ENCODE measurements around the gene POU6F2. TPM values are rescaled to one million over a fixed set of nuclear protein-coding genes. Genes with fewer than 3 reads are reported as not detected.

POU6F2 gene
- total and polyA plus RNA-seq, 9 of the 15 experiments (the other 6 are each of a cell fraction or from before 2014, with no cell fraction given) = 0.29 to 1.5 (median 0.96) TPM

DNA sequence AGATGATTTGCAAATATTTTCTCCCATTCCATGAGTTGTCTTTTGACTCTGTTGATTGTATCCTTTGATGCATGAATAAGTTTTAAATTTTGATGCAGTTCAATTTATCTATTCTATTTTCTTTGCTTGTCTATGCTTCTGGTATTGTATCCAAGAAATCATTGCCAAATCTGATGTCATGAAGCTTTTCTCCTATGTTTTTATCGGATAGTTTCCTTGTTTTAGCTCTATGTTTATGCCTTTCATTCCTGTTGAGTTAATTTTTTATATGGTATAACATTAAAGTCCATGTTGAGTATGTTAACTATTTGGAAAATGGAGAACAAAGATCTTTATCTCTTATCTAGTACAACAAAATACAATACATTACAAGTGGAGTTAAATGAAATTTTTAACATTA is 41.1 kb upstream of the POU6F2 start (continued):
- TF ChIP-seq, protein P1, sequence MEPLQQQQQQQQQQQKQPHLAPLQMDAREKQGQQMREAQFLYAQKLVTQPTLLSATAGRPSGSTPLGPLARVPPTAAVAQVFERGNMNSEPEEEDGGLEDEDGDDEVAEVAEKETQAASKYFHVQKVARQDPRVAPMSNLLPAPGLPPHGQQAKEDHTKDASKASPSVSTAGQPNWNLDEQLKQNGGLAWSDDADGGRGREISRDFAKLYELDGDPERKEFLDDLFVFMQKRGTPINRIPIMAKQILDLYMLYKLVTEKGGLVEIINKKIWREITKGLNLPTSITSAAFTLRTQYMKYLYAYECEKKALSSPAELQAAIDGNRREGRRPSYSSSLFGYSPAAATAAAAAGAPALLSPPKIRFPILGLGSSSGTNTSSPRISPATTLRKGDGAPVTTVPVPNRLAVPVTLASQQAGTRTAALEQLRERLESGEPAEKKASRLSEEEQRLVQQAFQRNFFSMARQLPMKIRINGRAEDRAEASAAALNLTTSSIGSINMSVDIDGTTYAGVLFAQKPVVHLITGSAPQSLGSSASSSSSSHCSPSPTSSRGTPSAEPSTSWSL (CRISPR knock-in tag; IDR thresholded peaks at IDR 0.05; ENCODE audit: borderline replicate concordance) = no peak
- TF ChIP-seq NFYB (IDR thresholded peaks at IDR 0.05; ENCODE audit: extremely low read depth, insufficient read length) (no peak), CSDE1 (IDR thresholded peaks at IDR 0.05) (no peak)
- TF ChIP-seq, protein P2, sequence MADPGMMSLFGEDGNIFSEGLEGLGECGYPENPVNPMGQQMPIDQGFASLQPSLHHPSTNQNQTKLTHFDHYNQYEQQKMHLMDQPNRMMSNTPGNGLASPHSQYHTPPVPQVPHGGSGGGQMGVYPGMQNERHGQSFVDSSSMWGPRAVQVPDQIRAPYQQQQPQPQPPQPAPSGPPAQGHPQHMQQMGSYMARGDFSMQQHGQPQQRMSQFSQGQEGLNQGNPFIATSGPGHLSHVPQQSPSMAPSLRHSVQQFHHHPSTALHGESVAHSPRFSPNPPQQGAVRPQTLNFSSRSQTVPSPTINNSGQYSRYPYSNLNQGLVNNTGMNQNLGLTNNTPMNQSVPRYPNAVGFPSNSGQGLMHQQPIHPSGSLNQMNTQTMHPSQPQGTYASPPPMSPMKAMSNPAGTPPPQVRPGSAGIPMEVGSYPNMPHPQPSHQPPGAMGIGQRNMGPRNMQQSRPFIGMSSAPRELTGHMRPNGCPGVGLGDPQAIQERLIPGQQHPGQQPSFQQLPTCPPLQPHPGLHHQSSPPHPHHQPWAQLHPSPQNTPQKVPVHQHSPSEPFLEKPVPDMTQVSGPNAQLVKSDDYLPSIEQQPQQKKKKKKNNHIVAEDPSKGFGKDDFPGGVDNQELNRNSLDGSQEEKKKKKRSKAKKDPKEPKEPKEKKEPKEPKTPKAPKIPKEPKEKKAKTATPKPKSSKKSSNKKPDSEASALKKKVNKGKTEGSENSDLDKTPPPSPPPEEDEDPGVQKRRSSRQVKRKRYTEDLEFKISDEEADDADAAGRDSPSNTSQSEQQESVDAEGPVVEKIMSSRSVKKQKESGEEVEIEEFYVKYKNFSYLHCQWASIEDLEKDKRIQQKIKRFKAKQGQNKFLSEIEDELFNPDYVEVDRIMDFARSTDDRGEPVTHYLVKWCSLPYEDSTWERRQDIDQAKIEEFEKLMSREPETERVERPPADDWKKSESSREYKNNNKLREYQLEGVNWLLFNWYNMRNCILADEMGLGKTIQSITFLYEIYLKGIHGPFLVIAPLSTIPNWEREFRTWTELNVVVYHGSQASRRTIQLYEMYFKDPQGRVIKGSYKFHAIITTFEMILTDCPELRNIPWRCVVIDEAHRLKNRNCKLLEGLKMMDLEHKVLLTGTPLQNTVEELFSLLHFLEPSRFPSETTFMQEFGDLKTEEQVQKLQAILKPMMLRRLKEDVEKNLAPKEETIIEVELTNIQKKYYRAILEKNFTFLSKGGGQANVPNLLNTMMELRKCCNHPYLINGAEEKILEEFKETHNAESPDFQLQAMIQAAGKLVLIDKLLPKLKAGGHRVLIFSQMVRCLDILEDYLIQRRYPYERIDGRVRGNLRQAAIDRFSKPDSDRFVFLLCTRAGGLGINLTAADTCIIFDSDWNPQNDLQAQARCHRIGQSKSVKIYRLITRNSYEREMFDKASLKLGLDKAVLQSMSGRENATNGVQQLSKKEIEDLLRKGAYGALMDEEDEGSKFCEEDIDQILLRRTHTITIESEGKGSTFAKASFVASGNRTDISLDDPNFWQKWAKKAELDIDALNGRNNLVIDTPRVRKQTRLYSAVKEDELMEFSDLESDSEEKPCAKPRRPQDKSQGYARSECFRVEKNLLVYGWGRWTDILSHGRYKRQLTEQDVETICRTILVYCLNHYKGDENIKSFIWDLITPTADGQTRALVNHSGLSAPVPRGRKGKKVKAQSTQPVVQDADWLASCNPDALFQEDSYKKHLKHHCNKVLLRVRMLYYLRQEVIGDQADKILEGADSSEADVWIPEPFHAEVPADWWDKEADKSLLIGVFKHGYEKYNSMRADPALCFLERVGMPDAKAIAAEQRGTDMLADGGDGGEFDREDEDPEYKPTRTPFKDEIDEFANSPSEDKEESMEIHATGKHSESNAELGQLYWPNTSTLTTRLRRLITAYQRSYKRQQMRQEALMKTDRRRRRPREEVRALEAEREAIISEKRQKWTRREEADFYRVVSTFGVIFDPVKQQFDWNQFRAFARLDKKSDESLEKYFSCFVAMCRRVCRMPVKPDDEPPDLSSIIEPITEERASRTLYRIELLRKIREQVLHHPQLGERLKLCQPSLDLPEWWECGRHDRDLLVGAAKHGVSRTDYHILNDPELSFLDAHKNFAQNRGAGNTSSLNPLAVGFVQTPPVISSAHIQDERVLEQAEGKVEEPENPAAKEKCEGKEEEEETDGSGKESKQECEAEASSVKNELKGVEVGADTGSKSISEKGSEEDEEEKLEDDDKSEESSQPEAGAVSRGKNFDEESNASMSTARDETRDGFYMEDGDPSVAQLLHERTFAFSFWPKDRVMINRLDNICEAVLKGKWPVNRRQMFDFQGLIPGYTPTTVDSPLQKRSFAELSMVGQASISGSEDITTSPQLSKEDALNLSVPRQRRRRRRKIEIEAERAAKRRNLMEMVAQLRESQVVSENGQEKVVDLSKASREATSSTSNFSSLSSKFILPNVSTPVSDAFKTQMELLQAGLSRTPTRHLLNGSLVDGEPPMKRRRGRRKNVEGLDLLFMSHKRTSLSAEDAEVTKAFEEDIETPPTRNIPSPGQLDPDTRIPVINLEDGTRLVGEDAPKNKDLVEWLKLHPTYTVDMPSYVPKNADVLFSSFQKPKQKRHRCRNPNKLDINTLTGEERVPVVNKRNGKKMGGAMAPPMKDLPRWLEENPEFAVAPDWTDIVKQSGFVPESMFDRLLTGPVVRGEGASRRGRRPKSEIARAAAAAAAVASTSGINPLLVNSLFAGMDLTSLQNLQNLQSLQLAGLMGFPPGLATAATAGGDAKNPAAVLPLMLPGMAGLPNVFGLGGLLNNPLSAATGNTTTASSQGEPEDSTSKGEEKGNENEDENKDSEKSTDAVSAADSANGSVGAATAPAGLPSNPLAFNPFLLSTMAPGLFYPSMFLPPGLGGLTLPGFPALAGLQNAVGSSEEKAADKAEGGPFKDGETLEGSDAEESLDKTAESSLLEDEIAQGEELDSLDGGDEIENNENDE (IDR thresholded peaks at IDR 0.05; ENCODE audit: low read depth, low read length) = no peak
